ENCODE results near the gene HSPBP1. TPM values are rescaled to one million over a fixed set of nuclear protein-coding genes. Genes with fewer than 3 reads are reported as not detected.

The HSPBP1 gene
- total RNA-seq, 2 experiments from 2014 or later = 14.3 to 15.1 TPM

DNA sequence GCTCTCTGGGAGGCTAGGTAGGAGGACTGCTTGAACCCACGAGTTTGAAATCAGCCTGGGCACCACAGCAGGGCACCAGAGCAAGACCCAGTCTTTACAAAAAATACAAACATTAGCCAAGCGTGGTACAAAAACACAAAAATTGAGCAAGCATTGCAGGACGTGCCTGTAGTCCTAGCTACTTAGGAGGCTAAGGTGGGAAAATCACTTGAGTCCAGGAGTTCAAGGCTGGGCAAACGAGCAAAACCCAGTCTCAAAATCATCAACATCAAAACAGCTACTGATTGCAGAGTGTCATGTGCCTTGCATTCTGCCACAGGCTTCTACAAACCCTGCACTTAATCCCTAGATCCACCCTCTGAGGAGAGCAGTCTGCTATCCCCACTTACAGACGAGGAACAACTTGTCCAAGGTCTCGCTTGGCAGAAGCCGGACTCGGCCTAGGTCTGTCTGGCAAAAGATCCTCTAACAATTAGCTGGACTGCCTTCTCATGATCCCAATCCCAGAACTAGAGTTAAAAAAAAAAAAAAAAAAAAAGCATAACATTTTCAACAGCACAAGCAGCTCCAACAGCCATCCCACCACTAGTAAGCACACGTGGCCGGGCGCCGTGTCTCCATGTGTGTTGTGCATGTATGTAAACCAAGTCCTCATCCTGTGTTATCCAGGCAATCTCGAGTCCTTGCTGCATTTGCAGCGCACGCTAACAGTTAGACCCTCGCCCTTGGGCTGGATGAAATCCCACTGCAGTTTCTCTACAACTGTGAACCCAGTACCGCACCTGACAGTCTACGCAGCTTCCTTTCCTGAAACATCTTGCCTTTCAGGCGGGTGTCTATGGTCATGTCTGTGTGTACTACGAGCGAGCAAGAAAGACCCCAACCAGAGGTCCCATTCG is 23.1 kb downstream of the HSPBP1 start:
- no peak for ATAC-seq (ENCODE audit: poor library complexity)
- peak overlapping the region; percentile 76 for H3K4me3 ChIP-seq (ENCODE audit: low read length)
- TF ChIP-seq CTCF (IDR thresholded peaks at IDR 0.05) = no peak
- H3K4me1 ChIP-seq (ENCODE audit: insufficient read depth, low read length) = peaks cover 74% of the 10 kb centered on the region
- DNase-seq = peak in 5 of 14 experiments; percentile 18 to 46 (median 23)
- H3K27me3 Mint-ChIP-seq = no peaks in the 10 kb centered on the region
- peak overlapping the region; percentile 96 for H3K27ac Mint-ChIP-seq
- H3K9me3 ChIP-seq (ENCODE audit: control insufficient read depth in 1 of 2, insufficient read depth in 1 of 2, low read length in 2 of 2) = no peaks in the 10 kb centered on the region
- no peaks in the 10 kb centered on the region for H3K27me3 ChIP-seq (ENCODE audit: control insufficient read depth in 1 of 2, insufficient read depth in 2 of 2, low read length in 2 of 2)
- H3K36me3 Mint-ChIP-seq (ENCODE audit: low read depth) = peaks cover 49% of the 10 kb centered on the region
- H3K4me3 Mint-ChIP-seq = peak overlapping the region; percentile 91
- no peaks in the 10 kb centered on the region for H3K9me3 Mint-ChIP-seq
- ChIA-PET CTCF (interaction anchor here (0.7 kb wide), 1 partner anchor 61 kb away, joined by 4 read pairs; no protein-coding TSS in a partner anchor), POLR2A (interaction anchor here (1.0 to 5.2 kb wide), 7 partner anchors 23 to 398 kb away, joined by 3 to 52 read pairs (median 4); partner anchors contain the start of genes HSPBP1, KMT5C, U2AF2 and UBE2S)
- intact Hi-C loops (cut with DNase I, micrococcal nuclease) = loop anchor here (5.0 to 10.0 kb wide), 6 partner anchors 80 to 1055 kb away; partner anchors contain the start of genes UBE2S (in 1 of the 2), ZNF524 (in 1 of the 2), ZNF865 (in 1 of the 2) and ZSCAN5A (in 1 of the 2)
- no peaks in the 10 kb centered on the region for H3K36me3 ChIP-seq (ENCODE audit: insufficient read depth, low read length)
- H3K4me1 Mint-ChIP-seq (ENCODE audit: low read depth) = peaks cover 60% of the 10 kb centered on the region
- H3K27ac ChIP-seq (ENCODE audit: low read depth in 1 of 2, low read length in 2 of 2) = peak overlapping the region; percentile 90 to 91

DNA sequence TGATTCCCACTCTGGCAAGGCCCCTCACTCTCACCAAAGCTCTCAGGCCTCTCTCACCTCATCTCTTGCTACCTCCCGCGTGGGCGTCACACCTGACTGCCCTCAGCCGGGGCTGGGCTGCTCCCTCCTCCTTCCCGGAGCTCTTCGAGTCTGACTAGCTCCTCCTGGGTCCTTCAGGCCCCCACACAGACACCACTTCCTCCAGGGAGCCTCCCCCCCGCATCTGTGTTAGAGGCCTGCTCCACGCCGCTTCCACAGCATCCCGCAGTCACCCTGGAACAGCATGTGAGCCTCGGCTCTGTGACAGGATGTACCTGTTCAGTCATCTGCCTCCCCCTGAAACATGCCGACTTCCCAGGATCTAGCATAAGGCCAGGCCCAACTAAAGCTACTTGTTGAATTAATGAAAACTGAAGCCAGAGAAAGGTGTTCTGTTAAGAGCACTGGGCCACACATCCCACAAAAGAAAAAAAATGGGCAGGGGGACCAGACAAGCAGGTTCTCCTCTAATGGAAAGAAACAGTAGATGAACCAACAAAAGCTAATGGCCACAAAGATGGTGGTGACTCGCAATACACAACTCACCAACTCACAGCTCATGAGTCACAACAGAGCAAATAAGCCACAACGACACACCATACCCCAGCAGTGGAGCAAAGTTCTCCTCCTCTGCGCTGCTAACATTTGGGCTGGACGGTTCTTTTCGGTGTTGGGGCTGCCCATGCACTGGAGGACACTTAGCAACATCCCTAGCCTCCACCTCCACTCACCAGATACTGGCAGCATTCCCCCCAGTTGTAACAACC is 24.1 kb downstream of the HSPBP1 start:
- Histone ChIP-seq H3K27me3 (ENCODE audit: control insufficient read depth in 1 of 2, insufficient read depth in 2 of 2, low read length in 2 of 2) (no peaks in the 10 kb centered on the region), H3K27ac (ENCODE audit: low read depth in 1 of 2, low read length in 2 of 2) (peak overlapping the region; percentile 90 to 91), H3K4me3 (ENCODE audit: low read length) (peak overlapping the region; percentile 76), H3K9me3 (ENCODE audit: control insufficient read depth in 1 of 2, insufficient read depth in 1 of 2, low read length in 2 of 2) (no peaks in the 10 kb centered on the region), H3K36me3 (ENCODE audit: insufficient read depth, low read length) (no peaks in the 10 kb centered on the region), H3K4me1 (ENCODE audit: insufficient read depth, low read length) (peaks cover 84% of the 10 kb centered on the region)
- peaks cover 58% of the 10 kb centered on the region for H3K36me3 Mint-ChIP-seq (ENCODE audit: low read depth)
- H3K27me3 Mint-ChIP-seq = no peaks in the 10 kb centered on the region
- peak overlapping the region; percentile 91 for H3K4me3 Mint-ChIP-seq
- intact Hi-C loops (cut with DNase I, micrococcal nuclease) = loop anchor here (5.0 to 10.0 kb wide), 6 partner anchors 79 to 1056 kb away; partner anchors contain the start of genes UBE2S (in 1 of the 2), ZNF524 (in 1 of the 2), ZNF865 (in 1 of the 2) and ZSCAN5A (in 1 of the 2)
- ChIA-PET CTCF (interaction anchor here (0.5 kb wide), 1 partner anchor 89 kb away, joined by 4 read pairs; no protein-coding TSS in a partner anchor), POLR2A (interaction anchor here (0.6 to 5.2 kb wide), 8 partner anchors 24 to 1140 kb away, joined by 3 to 52 read pairs (median 4); partner anchors contain the start of genes HSPBP1, KMT5C, PRPF31 and TFPT)
- TF ChIP-seq CTCF (IDR thresholded peaks at IDR 0.05) = no peak
- ATAC-seq (ENCODE audit: poor library complexity) (no peak), DNase-seq (peak in 11 of 14 experiments; percentile 26 to 79 (median 43))
- peaks cover 70% of the 10 kb centered on the region for H3K4me1 Mint-ChIP-seq (ENCODE audit: low read depth)
- peak overlapping the region; percentile 96 for H3K27ac Mint-ChIP-seq
- no peaks in the 10 kb centered on the region for H3K9me3 Mint-ChIP-seq

DNA sequence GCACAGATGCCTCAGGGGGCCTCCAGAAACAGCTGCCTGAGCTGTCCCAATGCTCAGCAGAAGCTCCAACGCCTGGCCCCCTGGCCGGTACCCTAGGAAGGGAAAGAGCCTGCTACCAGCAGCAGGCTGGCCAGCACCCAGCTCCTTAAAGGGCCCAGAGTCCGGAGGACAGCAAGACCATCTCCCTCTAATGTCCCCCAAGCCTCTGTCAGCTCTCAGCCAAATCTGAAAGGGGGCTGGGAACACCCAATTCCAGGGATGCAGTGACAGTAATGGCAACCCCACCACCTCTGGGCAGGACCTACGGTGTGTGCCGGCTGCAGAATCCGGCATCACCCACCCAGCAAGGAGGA is 25.3 kb downstream of the HSPBP1 start:
- ChIA-PET POLR2A (interaction anchor here (0.9 to 5.2 kb wide), 17 partner anchors 14 to 1065 kb away, joined by 3 to 52 read pairs (median 5); partner anchors contain the start of genes FIZ1, HSPBP1, ISOC2 and KMT5C), CTCF (interaction anchor here (0.9 to 1.4 kb wide), 5 partner anchors 11 to 249 kb away, joined by 3 to 9 read pairs (median 5); partner anchors contain the start of genes HSPBP1 and TMEM238)
- DNase-seq = no peak
- H3K27ac Mint-ChIP-seq = peak overlapping the region; percentile 96
- H3K27me3 Mint-ChIP-seq = no peaks in the 10 kb centered on the region
- H3K4me1 Mint-ChIP-seq (ENCODE audit: low read depth) = peaks cover 75% of the 10 kb centered on the region
- Histone ChIP-seq H3K36me3 (ENCODE audit: insufficient read depth, low read length) (peaks cover 7% of the 10 kb centered on the region), H3K9me3 (ENCODE audit: control insufficient read depth in 1 of 2, insufficient read depth in 1 of 2, low read length in 2 of 2) (no peaks in the 10 kb centered on the region), H3K27ac (ENCODE audit: low read depth in 1 of 2, low read length in 2 of 2) (peak overlapping the region; percentile 90 to 91), H3K4me1 (ENCODE audit: insufficient read depth, low read length) (peaks cover 90% of the 10 kb centered on the region), H3K27me3 (ENCODE audit: control insufficient read depth in 1 of 2, insufficient read depth in 2 of 2, low read length in 2 of 2) (no peaks in the 10 kb centered on the region), H3K4me3 (ENCODE audit: low read length) (peak overlapping the region; percentile 76)
- intact Hi-C loops (cut with DNase I, micrococcal nuclease) = loop anchor here (5.0 to 10.0 kb wide), 5 partner anchors 37 to 380 kb away; partner anchors contain the start of genes ZNF524 (in 1 of the 2) and ZNF865 (in 1 of the 2)
- H3K36me3 Mint-ChIP-seq (ENCODE audit: low read depth) = peaks cover 61% of the 10 kb centered on the region
- H3K4me3 Mint-ChIP-seq = peak overlapping the region; percentile 91
- no peaks in the 10 kb centered on the region for H3K9me3 Mint-ChIP-seq
- no peak for ATAC-seq (ENCODE audit: poor library complexity)
- no peak for TF ChIP-seq CTCF (IDR thresholded peaks at IDR 0.05)
